DMS153 (cell line): ENCODE measurements around the gene KIFC3.
A peak's percentile ranks its signal among the peaks of the same experiment; 100 is the strongest.
"Not testable (repeated sequence)": the region's sequence is repeated elsewhere in the genome, so short reads cannot be mapped to it uniquely, and the experiment has no call there.

Experiments
- DNase-seq: peaks from one replicate; lab custom pipeline; 2025; lab: John Stamatoyannopoulos, UW

Gene KIFC3

DNA sequence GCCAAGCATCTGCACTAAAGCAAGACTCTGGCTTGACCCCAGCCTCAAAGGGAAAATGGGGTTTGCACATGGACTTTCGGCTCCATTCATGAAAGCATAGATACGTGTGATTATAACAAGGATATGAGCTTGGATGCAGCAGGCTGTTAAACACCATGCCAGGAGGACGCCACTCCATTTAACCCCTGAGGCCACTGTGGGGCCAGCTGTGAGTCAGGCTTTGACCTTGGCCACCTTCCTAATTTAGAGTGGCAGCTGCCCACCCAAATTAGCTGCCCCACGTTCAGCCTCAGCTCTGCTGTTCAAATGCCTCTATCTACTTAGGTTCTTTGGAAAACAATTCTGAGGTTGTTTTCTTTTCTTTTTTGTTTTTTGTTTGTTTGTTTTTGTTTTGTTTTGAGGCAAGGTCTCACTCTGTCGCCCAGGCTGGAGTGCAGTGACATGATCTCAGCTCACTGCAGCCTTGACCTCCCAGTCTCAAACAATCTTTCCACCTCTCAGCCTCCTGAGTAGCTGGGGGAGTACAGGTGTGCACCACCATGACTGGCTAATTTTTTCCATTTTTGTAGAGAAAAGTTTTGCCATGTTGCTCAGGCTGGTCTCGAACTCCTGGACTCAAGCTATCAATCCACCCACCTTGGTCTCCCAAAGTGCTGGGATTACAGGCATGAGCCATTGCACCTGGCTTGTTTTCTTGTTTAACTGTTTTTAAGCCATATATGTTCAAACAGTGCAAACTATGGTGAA lies 23.2 kb upstream of the KIFC3 start:
- DNase-seq = no peak

GRCh38 chr16:57824888-57825287 lies 22.6 kb upstream of the KIFC3 start:
- no peak for DNase-seq

GRCh38 chr16:57823836-57824235 lies 21.5 kb upstream of the KIFC3 start:
- no peak for DNase-seq

DNA sequence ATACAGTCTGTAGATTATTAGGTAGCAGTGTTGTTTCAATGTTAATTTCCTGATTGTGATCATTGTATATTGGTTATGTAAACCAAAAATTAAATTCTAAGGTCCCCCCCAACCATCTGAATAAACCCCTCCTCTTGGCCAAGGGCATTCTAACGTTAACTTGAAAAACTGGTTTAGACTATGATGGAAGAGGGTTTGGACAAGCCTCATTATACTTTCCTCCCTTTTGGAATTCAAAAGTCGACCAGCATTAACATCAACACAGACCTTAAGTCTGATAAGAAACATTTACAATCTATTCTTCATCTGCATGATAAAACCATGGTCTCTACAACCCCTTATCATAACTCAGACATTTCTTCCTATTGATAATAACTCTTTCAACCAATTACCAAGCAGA lies 20.6 kb upstream of the KIFC3 start:
- DNase-seq = no peak

GRCh38 chr16:57822018-57822553 lies 19.8 kb upstream of the KIFC3 start:
- DNase-seq = no peak

GRCh38 chr16:57821149-57821971 lies 19.1 kb upstream of the KIFC3 start:
- DNase-seq = no peak

GRCh38 chr16:57818377-57819064 lies 16.2 kb upstream of the KIFC3 start:
- peak; percentile 91 for DNase-seq

DNA sequence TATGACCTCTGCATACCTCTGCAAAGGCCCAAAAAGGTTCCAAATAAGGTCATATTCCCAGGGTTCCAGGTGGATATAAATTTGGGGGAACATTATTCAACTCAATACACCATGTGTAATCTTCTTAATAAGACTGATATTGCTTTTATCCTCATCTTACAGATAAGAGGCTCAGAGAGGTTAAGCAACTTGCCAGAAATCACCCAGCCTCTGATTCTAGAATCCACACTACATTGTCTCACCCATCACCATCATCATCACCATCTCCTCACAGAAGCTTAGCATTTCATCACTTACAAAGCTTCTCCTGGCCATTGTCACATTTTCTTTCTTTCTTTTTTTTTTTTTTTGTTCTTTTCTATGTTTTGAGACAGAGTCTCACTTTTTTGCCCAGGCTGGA lies 15.4 kb upstream of the KIFC3 start:
- DNase-seq = no peak

GRCh38 chr16:57815987-57816745 lies 13.9 kb upstream of the KIFC3 start:
- DNase-seq = peak; percentile 52

- DNase-seq = no peak
These were observed 12.6 kb upstream of the KIFC3 start for GRCh38 chr16:57814896-57815295.

DNA sequence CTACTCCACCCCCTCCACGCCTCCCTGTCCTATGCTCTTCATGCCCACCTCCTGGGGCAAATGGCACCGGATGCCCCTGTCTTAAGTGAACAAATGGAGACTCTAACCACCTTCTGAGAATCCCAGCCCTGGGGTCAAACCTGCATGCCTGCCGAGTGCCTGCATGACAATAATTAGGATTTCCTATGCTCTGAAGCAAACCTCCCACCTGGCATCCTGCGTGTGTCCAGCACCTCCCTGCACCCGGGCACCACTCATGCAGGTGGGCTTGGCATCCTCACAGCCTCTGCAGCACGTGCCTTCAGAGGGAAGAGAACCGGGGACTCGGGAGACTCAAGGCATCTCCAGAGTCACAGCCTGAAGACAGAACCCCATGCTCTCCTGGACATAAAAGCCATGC lies 11.2 kb upstream of the KIFC3 start:
- DNase-seq = no peak

DNA sequence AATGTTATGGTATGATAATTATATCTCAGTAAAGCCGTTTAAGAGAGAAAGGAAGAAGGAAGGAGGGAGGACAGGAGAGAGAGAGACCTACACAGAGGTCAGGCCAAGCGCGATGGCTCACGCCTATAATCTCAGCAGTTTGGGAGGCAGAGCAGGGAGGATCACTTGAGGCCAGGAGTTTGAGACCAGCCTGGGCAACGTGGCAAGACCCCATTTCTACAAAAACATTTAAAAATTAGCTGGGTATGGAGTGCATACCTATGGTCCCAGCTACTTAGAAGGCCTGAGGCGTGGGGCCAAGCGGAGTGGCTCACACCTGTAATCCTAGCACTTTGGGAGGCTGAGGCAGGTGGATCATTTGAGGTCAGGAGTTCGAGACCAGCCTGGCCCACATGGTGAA lies 9.0 kb upstream of the KIFC3 start:
- not testable (repeated sequence) for DNase-seq

- peak; percentile 59 for DNase-seq
These were observed 8.1 kb upstream of the KIFC3 start for GRCh38 chr16:57810197-57811031.

- DNase-seq = no peak
These were observed 7.2 kb upstream of the KIFC3 start for GRCh38 chr16:57809276-57810196.

DNA sequence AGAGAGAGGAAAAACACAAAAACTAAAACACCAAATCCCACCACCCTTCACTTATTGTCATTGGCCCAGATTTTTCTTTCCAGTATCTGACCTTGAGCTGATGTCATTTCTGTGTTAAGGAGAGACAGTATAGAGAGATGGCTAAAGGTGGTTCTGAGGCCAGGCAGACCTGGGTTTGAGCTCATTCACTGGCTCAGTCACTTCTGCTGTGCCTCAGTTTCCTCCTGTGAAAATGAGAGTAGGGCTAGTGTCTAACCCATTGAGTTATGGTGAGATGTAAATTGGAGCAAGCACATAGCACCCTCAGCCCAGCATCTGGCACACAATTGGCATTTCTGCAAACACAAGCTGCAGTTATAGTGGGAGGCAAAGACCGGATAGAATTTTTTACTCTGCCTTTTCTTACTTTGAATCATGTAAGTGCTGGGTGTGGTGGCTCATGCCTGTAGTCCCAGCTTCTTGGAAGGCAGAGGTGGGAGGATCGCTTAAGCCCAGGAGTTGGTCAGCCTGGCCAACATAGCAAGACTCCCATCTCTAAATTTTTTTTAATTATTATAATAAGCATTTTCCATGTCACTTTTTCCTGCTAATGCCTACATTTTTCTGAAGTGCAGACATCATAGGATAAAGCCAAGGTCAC lies 6.4 kb upstream of the KIFC3 start:
- DNase-seq = no peak

DNA sequence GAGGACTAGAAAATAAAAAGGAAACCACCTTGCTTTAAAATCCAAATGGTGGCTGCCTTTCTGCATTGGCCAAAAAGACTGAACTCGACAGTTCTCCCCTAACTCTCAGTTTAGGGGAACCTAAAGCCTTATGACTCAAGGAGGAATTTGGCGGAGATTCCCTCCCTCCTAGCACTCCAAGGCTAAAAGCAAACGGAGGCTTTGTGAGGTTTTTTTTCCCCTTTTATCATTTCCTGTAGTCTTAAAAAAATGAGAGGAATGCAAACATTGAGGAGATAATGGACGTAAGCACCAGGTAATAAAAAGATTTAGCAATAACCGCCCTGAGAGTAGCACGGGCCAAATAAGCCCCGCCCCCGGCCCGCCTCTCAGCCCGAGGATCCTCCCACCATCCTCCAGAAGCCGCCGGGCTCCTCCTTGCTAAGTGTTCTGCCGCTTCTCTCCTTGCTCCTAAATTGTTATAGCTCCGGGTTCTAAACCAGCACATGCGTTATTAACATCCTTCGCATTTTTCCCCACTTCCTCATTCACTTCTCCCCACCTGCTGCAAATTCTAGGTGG lies 5.8 kb upstream of the KIFC3 start:
- peak; percentile 61 for DNase-seq

- no peak for DNase-seq
These were observed 5.1 kb upstream of the KIFC3 start for GRCh38 chr16:57807252-57807967.

GRCh38 chr16:57805176-57805575 lies 2.9 kb upstream of the KIFC3 start:
- no peak for DNase-seq
